GM21381 (cell line): ENCODE measurements around the gene NRXN3.

Experiments
- ATAC-seq: cut with Tn5 transposase; IDR thresholded peaks from one replicate; pipeline ENCODE4 v1.9.1; 2021; ENCODE audit warnings: mild to moderate bottlenecking, moderate library complexity; ENCODE audit not compliant: unreplicated experiment

Gene NRXN3

DNA sequence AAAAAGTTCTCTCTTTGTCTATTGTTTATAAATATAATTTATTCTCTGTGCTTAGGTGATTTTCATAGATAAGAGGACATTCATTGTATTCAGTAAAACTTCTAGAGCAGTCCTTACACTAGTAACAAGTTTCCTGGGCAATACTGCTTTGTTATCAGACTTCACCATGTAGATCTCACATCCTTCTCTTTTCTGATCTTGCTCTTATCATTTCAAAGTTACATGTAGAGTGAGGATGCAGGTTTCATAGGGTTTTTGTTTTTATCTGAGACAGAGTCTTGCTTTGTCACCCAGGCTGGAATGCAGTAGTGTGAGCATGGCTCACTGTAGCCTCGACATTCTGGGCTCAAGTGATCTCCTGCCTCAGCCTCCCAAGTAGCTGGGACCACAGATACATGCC, 1251.6 kb downstream of the NRXN3 start:
- ATAC-seq, result no peak

DNA sequence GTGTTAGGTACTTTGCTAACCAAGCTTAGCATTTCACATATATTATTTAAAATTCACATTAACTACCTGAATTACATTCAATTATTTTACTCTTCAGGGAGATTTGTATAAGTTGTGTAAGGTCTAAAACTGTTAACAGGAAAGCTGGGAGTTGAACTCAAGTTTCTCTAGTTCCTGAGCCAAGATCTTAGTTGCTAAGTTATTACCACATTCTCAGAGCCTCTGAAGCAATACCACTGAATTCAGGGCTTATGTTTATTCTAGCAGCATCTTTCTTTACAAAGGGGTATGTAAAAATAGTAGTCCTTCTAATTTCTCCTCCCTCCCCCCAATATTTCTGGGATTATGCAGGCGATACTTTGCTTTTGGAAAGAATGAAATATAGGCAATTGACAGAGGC, 1254.3 kb downstream of the NRXN3 start:
- ATAC-seq, result no peak

DNA sequence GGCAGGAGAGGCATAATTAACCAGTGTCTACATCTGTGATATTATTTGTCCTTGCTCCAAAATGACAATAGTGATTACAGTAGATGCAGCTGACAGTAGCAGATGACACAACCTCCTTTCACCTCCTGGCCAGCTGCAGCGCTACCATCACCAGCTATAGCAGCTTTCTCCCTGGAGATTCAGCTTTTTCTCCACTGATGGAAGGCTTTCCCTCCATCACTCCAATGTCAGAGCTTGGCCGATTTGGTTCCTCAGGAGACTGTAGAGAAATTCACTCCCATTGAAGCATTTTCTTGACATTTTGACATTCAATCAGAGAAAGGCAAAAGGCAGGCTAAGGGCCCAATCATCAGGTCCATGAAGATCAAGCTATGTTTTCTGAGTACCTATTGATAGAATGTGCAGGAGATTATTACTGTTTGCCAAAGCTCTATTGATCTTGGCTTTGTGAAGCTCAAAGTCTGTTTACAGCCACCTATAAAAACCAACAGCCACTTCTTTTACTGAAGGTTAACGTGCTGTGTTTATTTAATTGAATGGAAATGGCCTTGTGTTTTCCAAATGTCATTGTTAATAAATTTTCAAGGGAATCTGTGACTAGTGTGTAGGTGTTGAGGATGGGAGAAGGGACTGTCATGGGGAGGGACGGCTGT, 1256.1 kb downstream of the NRXN3 start:
- ATAC-seq, result no peak

DNA sequence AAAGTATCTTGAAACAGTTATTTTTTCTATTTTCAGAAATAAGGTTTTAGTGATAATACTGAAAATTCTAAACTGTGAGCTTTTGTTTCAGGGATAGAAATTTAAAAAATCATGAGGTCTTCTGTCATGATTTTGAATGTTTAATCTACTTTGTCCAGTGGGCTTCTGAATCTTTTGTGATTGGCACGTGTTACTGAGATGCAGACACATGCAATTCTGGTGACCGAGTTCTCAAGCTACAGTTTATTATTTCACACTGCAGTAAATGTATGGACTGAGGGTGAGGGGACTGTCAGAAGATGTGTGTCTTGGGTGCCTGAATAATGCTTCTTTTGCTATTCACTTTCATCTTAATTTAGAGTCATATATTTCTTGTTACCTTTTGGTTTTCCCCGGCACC, 1262.5 kb downstream of the NRXN3 start:
- no peak for ATAC-seq

DNA sequence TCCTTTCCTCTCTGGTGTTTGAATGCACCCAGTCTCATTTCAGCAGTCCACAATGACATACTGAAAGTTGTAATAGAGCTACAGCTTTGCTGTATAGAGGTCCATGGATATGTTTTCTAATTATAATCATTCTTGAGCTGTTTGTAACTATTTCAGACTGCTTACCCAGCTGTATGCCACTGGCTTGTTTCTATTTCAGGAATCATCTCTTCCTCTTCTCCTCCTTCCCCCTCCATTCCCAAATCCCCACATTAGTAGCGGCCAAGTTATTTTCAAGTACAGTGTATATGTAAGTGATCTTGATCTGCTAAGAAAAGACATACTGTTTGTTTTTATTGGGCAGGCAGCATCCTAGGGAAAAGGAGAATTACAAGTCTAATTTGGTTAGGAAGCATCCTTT, 1266.2 kb downstream of the NRXN3 start:
- no peak for ATAC-seq

DNA sequence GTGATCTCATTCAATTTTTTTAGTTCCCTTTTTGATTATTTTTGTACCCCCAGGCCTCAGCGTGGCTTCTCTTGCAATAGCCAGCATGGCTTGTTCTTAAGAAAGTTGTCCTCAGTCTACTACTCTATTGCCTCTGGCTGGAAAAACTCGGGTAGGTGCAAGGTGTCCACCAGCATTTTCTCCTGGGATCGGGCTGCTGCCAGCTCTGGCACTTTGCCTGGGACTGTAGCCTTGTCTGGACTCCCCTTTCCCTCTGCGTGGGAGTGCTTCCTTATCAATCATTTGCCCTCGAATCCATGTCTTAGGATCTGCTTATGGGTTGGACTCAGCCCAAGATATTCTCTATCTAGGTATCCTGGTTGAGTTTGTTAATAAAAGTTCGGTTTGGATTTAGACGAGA, 1267.8 kb downstream of the NRXN3 start:
- no peak for ATAC-seq

DNA sequence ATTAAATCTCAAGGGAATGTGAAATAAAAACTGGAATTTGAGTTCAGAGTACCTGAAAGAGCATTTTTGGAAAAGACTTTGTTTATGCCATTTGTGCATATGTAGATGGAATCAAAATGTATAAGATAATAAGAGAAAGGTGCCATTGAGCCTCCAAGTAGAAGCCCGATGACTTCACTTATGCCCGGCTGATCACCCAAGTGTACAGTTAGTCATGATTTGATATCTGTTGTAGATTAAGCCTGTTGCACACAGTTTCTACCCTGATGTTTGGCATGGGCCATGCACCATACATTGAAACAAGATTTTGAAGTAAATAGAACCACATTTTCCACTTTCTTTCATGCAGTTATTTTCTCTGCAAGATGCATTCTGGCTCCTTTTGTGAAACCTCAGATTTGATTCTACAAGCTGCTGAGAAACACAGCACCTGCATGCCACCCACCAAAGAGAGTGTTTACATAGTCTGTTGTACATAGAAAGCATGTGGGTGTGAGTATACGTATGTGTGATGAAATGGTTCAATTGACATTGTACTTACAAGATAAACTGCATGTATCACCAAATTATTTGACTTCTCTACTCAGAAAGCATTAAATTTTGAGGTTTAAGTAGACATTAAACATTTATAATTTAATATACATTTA, 1268.6 kb downstream of the NRXN3 start:
- ATAC-seq, result no peak

DNA sequence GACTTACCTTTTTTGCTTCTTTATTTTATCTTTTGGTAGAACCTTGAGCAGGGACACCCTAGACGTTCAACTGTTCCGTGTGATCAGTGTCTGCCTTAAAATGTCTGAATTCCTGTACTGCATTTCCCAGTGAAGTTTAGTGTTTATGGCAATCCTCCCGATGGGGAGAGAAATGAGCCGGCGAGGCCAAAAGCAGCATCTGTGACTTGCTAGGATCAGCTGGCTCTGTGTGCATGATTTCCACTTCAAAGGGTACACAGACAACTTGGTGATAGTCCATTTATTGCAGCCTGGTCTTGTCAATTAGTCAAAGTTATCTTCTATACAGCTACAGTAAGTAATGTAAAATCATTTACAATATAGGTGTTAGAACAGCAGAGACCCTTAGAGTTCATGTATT, 1272.6 kb downstream of the NRXN3 start:
- ATAC-seq, result no peak

DNA sequence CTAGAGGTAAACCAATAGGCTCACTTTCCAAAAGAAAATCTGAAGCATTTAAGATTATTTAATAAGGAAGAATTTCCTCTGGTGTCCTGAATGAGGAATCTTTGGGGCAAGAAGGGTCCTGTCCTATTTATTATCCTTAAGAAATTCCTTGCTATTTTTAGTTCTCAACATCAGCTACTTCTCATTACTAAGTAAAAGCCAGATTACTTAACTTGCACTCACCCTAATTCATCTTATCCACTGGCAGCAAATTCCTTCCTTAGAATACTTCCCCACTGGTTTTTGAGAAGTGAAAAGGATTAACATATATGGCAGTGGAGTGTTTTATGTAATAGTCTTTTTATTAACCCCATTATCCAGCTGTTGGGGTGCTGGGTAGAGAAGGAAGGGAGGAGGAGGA, 1273.4 kb downstream of the NRXN3 start:
- ATAC-seq, result no peak

DNA sequence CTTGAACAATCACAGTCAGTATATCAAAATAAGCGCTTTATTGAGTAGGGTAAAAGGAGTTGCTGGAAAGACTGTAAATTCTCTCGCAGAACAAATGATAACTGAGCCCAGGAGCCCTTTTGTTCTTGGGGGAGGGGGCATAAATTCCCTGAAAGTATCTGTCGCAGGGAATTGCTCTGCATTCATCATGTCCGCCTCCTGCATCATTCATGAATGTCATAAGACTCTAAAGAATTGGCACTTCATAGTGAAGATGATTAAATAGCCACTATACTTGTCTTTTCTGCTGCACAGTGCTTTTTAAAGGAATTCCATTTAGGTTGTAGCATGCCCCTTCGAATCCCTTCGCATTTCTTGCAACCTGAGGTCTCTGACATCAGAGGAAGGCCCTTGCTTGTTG, 1278.8 kb downstream of the NRXN3 start:
- ATAC-seq, result no peak

DNA sequence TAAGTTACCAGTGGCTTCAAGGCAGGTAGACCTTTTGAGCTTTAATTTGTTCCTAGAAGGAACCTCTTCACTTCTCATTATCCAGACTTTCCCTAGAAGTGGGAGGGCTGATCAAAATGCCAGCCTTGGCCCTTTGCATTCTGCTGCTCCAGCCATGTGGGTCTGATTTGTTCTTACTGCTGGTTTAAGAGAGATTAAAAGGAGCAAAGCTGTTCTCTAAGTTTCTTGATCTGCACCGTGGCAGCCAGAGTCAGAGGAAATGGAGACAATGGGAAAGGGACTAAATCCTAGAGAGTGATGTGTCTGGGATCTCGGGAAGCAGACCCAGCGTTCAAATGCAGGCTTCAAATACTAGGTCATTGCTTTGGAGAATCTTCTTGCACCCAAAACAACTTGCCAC, 1281.4 kb downstream of the NRXN3 start:
- ATAC-seq, result no peak

DNA sequence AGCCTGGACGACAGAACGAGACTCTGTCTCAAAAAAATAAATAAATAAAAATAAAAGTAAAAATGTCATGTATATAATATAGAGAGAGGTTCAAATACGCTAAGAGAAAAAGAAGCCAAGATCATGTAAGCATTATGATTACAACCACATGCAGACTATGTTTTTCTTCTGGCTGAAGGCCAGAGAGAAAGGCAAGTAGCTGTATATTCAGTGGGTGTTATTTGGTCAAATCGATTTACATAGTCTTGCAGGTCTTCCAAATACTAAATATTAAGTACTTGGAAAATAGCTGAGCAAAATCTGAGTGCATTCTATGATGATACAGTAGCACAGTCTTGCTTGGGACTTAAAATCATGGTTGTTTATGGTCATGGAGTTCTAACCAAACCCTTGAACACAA, 1283.1 kb downstream of the NRXN3 start:
- ATAC-seq, result no peak

DNA sequence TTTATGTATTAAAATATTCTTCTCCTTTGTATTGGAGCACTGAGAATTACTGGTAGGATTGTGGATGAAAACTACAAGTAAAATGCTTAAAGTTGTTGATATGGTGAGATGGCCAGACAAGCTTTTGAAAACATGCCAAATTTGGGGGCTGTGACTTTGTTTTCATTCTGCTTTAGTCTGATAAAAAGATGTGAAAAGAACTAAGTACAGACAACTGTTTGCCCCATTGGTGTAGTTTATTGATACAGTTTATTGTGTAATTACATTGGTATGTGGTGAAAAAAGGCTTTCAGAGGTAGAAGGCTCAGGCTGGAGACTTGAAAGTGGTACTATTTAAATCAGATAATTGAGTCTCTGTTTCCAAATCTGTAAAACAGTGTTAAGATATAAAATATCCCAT, 1294.3 kb downstream of the NRXN3 start:
- no peak for ATAC-seq

DNA sequence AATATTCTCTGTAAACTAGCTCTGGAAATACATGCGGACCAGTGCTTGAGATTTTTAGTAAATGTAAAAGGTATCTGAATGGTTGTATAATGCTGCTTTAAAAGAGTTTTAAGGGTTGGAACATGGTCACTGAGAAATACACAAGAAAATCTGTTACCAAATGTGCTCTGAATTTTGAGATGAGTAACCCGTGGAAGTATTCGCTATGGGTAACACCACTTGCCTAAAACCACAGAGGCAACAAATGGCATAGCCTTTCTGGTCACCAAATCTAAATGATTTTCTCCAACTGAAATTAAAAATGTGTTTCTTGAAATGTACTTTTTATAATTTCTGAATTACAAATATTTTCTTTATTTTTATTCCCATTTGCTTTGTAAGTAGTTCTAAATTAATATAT, 1295.5 kb downstream of the NRXN3 start:
- no peak for ATAC-seq

DNA sequence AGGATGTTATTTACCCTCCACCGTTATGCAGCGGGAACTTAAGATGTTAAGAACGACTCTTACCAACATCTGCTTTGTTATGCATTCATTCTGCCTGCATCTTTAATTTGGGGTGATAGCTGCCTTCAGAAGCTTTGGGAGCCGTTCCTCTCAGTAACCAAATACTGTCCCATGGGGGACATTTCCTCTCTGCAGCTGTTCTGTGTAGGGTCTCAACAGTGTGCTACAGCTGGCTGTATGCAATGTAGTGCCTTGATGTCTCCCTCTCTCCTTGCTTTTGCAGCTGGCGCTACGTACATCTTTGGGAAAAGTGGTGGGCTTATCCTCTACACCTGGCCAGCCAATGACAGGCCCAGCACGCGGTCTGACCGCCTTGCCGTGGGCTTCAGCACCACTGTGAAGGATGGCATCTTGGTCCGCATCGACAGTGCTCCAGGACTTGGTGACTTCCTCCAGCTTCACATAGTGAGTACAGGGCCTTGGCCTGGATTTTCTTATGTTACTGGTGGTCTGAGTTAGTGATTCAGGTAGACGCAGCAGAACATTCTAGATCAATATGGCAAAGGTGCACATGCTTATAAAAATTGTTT, 1296.9 kb downstream of the NRXN3 start:
- ATAC-seq, result no peak

DNA sequence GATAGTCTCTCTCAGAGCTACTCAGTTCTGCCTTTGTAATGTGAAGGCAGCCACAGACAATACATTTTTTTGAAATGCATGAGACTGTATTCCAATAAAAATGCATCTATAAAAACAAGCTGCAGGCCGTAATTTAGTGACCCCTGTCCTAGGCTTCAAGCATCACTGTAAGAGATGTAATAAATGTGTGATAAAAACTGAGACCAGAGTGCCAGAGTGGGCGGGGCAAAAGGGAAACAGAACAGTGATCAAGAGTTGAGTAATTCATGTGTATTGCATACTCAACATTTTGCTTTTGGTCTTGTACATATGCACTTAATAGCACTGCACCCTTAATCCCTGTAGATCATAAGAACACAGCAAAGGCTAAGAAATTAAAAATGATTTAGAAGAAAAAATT, 1297.7 kb downstream of the NRXN3 start:
- ATAC-seq, result no peak

DNA sequence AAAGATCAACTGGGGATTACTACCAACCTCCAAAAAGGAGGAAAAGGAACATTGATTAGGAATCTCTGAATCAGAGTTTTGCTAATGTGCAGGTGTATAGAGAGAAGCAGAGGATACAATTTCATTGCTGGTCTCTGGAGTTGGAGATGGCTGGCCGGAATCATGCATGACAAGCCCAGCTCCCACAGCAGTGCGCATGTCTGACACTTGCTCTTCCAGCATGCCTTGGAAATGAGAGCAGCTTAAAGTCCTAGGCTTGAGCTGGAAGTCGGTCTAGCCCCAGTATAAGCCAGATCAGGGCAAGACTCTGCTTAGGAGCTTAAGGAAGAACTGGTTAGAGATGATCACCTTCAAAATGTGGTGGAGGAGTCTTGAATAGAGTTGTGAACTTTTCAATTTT, 1298.3 kb downstream of the NRXN3 start:
- ATAC-seq, result no peak

DNA sequence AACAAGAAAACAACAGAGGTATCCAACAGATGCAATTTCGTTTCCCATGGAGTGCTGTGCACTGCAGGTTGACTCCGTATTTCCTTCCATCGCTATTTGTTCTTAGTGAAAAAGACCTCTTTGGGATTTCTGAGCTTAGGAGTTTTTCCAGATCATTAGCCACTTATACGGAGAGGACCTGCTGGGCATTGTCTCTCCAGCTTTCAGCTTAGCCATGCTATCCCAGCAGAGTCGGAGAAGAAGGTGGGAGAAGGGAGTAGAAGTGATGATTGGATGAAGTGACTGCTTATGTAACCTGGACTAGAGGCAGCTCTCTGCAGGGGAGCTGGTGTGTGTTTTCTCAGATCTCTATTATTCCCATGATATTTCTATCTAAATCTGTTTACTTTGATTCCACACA, 1303.5 kb downstream of the NRXN3 start:
- no peak for ATAC-seq

DNA sequence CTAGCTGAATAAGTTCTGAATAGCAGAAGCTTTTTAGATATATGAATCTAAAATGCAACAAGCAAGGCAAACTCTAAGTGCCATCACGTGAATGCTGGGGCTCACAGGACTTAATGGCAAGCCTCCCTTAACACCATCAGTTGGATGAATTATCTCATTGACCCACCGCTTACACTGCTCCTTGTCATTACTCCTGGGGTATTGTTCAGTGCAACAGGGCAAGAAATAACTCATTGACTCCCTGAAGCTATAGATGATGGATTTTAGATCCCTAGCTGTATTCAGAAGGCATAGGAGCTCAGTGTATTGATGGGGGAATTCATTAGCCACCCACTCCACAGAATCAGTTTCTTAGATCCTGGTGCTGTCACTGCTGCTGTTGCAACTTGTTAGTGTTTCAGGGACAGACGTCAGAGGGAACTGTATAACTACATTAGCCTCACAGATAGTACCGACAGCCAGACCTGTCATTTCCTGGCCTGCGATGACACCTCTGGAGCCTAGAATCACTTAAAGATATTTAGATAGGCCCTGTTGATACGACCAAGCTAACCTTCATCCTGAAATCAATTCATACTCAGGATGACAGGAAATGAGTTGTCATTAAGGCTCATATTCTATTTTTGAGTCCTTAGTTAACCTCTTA, 1305.8 kb downstream of the NRXN3 start:
- no peak for ATAC-seq

DNA sequence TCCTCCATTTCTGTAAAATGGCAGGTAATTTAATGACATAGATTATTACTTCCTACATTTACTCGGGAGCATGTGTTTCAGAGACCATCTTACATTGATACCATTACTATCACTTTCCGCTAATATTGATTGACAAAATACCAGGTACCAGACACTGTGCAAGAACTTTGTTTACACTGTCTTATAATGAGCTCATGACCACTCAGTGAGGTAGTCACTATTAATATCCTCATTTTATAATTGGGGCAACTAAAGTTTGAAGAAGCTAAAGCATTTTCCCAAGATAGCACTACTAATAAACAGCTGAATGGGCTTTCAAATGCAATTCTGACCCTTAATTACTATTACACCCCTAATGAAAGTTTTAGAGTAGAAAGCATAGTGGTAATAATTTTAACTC, 1306.4 kb downstream of the NRXN3 start:
- ATAC-seq, result no peak

DNA sequence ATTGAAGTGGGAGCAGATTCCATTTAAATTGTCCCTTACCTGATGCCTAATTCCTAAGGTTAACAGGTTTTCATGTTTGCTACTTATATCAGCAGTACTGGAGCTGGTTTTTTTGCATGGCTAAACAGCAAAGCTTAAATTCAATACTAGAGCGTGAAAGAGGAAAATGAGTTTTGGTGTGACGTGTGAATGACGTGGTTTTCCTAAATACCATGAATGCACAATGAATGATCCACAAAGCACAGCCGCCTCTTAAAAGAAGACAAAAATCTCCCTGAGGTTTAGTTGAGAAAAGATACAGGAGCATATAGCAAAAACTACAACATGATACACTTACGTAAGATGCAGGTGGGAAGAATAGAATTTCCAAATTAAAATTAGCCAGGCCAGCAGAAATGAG, 1310.0 kb downstream of the NRXN3 start:
- ATAC-seq, result no peak

DNA sequence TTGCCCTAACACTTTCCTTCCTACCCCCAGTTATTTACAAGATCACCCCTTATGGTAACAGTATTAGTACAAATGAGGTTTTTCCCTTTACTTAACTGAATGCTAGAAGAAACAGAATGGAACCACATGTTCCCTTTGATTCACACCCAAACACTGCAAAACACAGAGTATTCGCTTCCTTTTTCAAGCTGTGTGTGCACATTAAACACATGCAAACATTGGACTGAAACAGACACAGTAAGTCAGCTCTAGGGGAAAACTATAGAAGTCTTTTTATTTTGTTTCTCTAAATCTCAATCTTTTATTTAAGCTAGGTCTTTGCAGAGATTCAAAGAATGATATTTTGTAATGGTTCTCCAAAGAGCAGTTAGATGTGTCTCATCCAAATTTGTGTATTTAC, 1312.7 kb downstream of the NRXN3 start:
- no peak for ATAC-seq
